ENCODE data around the gene IDUA. TPM values are rescaled to one million over a fixed set of nuclear protein-coding genes. Genes with fewer than 3 reads are reported as not detected.

Gene IDUA
- total and polyA plus RNA-seq, 4 donors: 3.0 to 4.5 (median 3.8) TPM

DNA sequence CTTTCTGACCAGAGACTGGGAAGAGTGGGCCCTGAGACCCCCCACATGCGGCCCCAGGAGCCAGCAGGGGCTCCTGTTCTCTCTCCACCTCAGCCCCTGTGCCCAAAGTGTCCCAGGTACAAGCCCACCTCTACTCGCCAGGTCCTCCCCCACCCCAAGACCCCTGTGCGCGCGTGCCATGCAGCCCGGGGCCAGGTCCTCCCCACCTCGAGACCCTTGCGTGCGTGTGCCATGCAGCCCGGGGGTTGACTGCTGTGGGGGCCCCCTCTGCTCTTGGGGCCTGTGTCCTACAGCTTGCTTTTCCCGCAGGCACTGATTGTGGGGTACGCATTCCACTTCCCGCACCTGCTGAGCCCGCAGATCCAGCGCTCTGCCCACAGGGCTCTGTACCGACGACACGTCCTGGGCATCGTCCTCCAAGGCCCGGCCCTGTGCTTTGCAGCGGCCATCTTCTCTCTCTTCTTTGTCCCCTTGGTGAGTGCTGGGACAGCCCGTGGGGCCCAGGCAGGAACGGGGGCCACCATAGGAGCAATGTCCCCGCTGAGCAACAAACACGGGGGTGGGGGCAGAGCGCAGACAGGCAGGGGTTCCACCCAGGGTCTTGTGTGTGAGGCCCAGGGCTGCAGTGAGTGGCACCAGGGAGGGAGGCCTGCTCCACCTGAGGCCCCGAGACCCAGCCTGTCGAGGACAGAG is 33.8 kb upstream of the IDUA start:
- no peaks in the 10 kb centered on the region for H3K4me1 ChIP-seq (ENCODE audit: control insufficient read depth in 4 of 4, insufficient read depth in 4 of 4, low read length in 3 of 4)
- 95% methylated on average over 28 of the region's 28 CpGs for WGBS
- H3K9ac ChIP-seq (ENCODE audit: low read depth in 1 of 2, low read length in 2 of 2): no peak overlapping the region
- no peak overlapping the region for H3K4me3 ChIP-seq (ENCODE audit: low read depth in 1 of 3, low read length in 3 of 3)
- peaks cover 0 to 22% (median 5%) of the 10 kb centered on the region in 4 donors for H3K36me3 ChIP-seq (ENCODE audit: control insufficient read depth in 4 of 4, insufficient read depth in 3 of 4, low read depth in 1 of 4, low read length in 3 of 4)
- no peak for DNase-seq (ENCODE audit: low spot score)
- TF ChIP-seq ATF3 (IDR thresholded peaks at IDR 0.05) (no peak), FOXA1 (IDR thresholded peaks at IDR 0.05) (no peak), REST (IDR thresholded peaks at IDR 0.05) (no peak), EGR1 (IDR thresholded peaks at IDR 0.05; ENCODE audit: low read depth in 2 of 2) (no peak), HNF4G (IDR thresholded peaks at IDR 0.05) (no peak), GABPA (IDR thresholded peaks at IDR 0.05 in 1 of 2, conservative IDR thresholded peaks at IDR 0.05 in 1 of 2) (no peak), RXRA (IDR thresholded peaks at IDR 0.05) (no peak)
- no peak overlapping the region for H3K27ac ChIP-seq (ENCODE audit: low read depth in 1 of 2, low read length in 2 of 2)
- no peaks in the 10 kb centered on the region for H3K27me3 ChIP-seq (ENCODE audit: control insufficient read depth in 4 of 4, insufficient read depth in 4 of 4, low read length in 3 of 4)
- no peaks in the 10 kb centered on the region for H3K9me3 ChIP-seq (ENCODE audit: control insufficient read depth in 4 of 4, low read length in 3 of 4)

DNA sequence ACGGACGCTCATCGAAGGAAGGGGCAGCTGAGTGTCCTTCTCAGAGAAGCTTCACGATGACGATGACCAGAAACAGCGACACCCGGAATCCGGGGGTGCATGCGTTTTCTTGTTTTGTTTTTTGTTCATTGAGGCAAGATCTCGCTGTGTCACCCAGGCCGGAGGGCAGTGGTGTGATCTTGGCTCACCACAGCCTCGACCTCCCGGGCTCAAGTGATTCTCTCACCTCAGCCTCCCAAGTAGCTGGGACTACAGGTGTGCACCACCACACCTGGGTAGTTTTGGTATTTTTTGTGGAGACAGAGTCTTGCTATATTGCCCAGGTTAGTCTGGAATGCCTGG is 33.3 kb upstream of the IDUA start:
- no peak overlapping the region for H3K9ac ChIP-seq (ENCODE audit: low read depth in 1 of 2, low read length in 2 of 2)
- peaks cover 0 to 24% (median 5%) of the 10 kb centered on the region in 4 donors for H3K36me3 ChIP-seq (ENCODE audit: control insufficient read depth in 4 of 4, insufficient read depth in 3 of 4, low read depth in 1 of 4, low read length in 3 of 4)
- no peak overlapping the region for H3K27ac ChIP-seq (ENCODE audit: low read depth in 1 of 2, low read length in 2 of 2)
- no peaks in the 10 kb centered on the region for H3K27me3 ChIP-seq (ENCODE audit: control insufficient read depth in 4 of 4, insufficient read depth in 4 of 4, low read length in 3 of 4)
- TF ChIP-seq RXRA (IDR thresholded peaks at IDR 0.05) (no peak), FOXA2 (IDR thresholded peaks at IDR 0.05) (no peak), JUND (IDR thresholded peaks at IDR 0.05) (no peak), SP1 (IDR thresholded peaks at IDR 0.05) (no peak), HNF4G (IDR thresholded peaks at IDR 0.05) (no peak)
- WGBS: 98% methylated on average over 13 of the region's 13 CpGs
- no peak overlapping the region for H3K4me3 ChIP-seq (ENCODE audit: low read depth in 1 of 3, low read length in 3 of 3)
- DNase-seq (ENCODE audit: low spot score): no peak
- no peaks in the 10 kb centered on the region for H3K4me1 ChIP-seq (ENCODE audit: control insufficient read depth in 4 of 4, insufficient read depth in 4 of 4, low read length in 3 of 4)
- no peaks in the 10 kb centered on the region for H3K9me3 ChIP-seq (ENCODE audit: control insufficient read depth in 4 of 4, low read length in 3 of 4)

- Histone ChIP-seq H3K4me3 (ENCODE audit: low read depth in 1 of 3, low read length in 3 of 3) (no peak overlapping the region), H3K27ac (ENCODE audit: low read depth in 1 of 2, low read length in 2 of 2) (no peak overlapping the region), H3K9me3 (ENCODE audit: control insufficient read depth in 4 of 4, low read length in 3 of 4) (no peaks in the 10 kb centered on the region), H3K27me3 (ENCODE audit: control insufficient read depth in 4 of 4, insufficient read depth in 4 of 4, low read length in 3 of 4) (no peaks in the 10 kb centered on the region), H3K4me1 (ENCODE audit: control insufficient read depth in 4 of 4, insufficient read depth in 4 of 4, low read length in 3 of 4) (no peaks in the 10 kb centered on the region), H3K36me3 (ENCODE audit: control insufficient read depth in 4 of 4, insufficient read depth in 3 of 4, low read depth in 1 of 4, low read length in 3 of 4) (peaks cover 0 to 24% (median 5%) of the 10 kb centered on the region in 4 donors), H3K9ac (ENCODE audit: low read depth in 1 of 2, low read length in 2 of 2) (no peak overlapping the region)
- no peak for DNase-seq (ENCODE audit: low spot score)
- WGBS: 94% methylated on average over 17 of the region's 17 CpGs
- TF ChIP-seq NR2F2 (IDR thresholded peaks at IDR 0.05) (no peak), RXRA (IDR thresholded peaks at IDR 0.05) (no peak), HNF4G (IDR thresholded peaks at IDR 0.05) (no peak), GABPA (IDR thresholded peaks at IDR 0.05 in 1 of 2, conservative IDR thresholded peaks at IDR 0.05 in 1 of 2) (no peak), ZBTB33 (IDR thresholded peaks at IDR 0.05) (no peak), RAD21 (IDR thresholded peaks at IDR 0.05) (no peak)
- TF ChIP-seq, protein P1, sequence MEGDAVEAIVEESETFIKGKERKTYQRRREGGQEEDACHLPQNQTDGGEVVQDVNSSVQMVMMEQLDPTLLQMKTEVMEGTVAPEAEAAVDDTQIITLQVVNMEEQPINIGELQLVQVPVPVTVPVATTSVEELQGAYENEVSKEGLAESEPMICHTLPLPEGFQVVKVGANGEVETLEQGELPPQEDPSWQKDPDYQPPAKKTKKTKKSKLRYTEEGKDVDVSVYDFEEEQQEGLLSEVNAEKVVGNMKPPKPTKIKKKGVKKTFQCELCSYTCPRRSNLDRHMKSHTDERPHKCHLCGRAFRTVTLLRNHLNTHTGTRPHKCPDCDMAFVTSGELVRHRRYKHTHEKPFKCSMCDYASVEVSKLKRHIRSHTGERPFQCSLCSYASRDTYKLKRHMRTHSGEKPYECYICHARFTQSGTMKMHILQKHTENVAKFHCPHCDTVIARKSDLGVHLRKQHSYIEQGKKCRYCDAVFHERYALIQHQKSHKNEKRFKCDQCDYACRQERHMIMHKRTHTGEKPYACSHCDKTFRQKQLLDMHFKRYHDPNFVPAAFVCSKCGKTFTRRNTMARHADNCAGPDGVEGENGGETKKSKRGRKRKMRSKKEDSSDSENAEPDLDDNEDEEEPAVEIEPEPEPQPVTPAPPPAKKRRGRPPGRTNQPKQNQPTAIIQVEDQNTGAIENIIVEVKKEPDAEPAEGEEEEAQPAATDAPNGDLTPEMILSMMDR (IDR thresholded peaks at IDR 0.05; ENCODE audit: low read depth, low read length, missing input control): no peak
- TF ChIP-seq, protein P2, sequence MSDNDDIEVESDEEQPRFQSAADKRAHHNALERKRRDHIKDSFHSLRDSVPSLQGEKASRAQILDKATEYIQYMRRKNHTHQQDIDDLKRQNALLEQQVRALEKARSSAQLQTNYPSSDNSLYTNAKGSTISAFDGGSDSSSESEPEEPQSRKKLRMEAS (IDR thresholded peaks at IDR 0.05): no peak
Measured at GRCh38 chr4:954211-955020, 32.4 kb upstream of the IDUA start.

Data from liver (tissue), 9 donors.